GM12892 (cell line): ENCODE results near the gene MCM3AP.

Experiments
- POLR2A ChIP-seq: IDR thresholded peaks from 2 replicates; pipeline ENCODE4 v1.6.1; 2011; ENCODE audit warnings: low read depth, low read length, control low read depth
- POLR2AphosphoS5 ChIP-seq: IDR thresholded peaks from 2 replicates; pipeline ENCODE4 v1.6.1; 2011; ENCODE audit warnings: low read depth, low read length, control low read depth

- TF ChIP-seq POLR2A (no peak), POLR2AphosphoS5 (no peak)
These were observed 16.3 kb upstream of the MCM3AP start for GRCh38 chr21:46301759-46302158.
